WTC11 (cell line): ENCODE measurements around the gene CTNND1. TPM values are rescaled to one million over a fixed set of nuclear protein-coding genes. Genes with fewer than 3 reads are reported as not detected.

ENCODE experiments used
- ATAC-seq: fragments of 200-7000 bp; cut with Tn5 transposase; 2 replicates; pipeline ENCODE4 v1.10.0; 2021; ENCODE audit warnings: mild to moderate bottlenecking, moderate library complexity
- CTCF ChIA-PET: fragments of 300-600 bp; sonication (Branson Sonifier 250); formaldehyde crosslinking; loops from one replicate; lab custom pipeline; 2021; ENCODE audit warnings: antibody characterized with exemption; lab: Charles Lee
- POLR2A ChIA-PET: fragments of 350-600 bp; sonication (Branson Sonifier 250); formaldehyde crosslinking; loops from one replicate; lab custom pipeline; 2021; ENCODE audit warnings: antibody characterized with exemption; lab: Charles Lee
- DNase-seq: peaks from one replicate; pipeline ENCODE4 v3.0.0; 2021; ENCODE audit warnings: low spot score
- H3K27ac Mint-ChIP-seq: 2 replicates; pipeline ENCODE4 v1.8.0; 2021; ENCODE audit warnings: mixed read lengths
- H3K27me3 Mint-ChIP-seq: 2 replicates; pipeline ENCODE4 v1.8.0; 2021; ENCODE audit warnings: low read depth, mild to moderate bottlenecking, moderate library complexity, mixed read lengths
- H3K36me3 Mint-ChIP-seq: 2 replicates; pipeline ENCODE4 v1.8.0; 2021; ENCODE audit warnings: mixed read lengths
- H3K4me1 Mint-ChIP-seq: 2 replicates; pipeline ENCODE4 v1.8.0; 2022; ENCODE audit warnings: mixed read lengths
- H3K4me3 Mint-ChIP-seq: 2 replicates; pipeline ENCODE4 v1.8.0; 2021; ENCODE audit warnings: mild to moderate bottlenecking, moderate library complexity, mixed read lengths
- H3K9me3 Mint-ChIP-seq: 2 replicates; pipeline ENCODE4 v1.8.0; 2021; ENCODE audit warnings: mixed read lengths
- CBFB ChIP-seq: sonication (generic); formaldehyde crosslinking; IDR thresholded peaks from 2 replicates; pipeline ENCODE4 v1.8.1; 2022; ENCODE audit warnings: mild to moderate bottlenecking, low read depth, missing genetic modification reagents
- ELF4 ChIP-seq: sonication (generic); formaldehyde crosslinking; IDR thresholded peaks from 2 replicates; pipeline ENCODE4 v1.8.1; 2022; ENCODE audit warnings: low read depth, mild to moderate bottlenecking, moderate library complexity, missing genetic modification reagents
- EMX1 ChIP-seq: fragments of 250-450 bp; sonication (Bioruptor Pico); IDR thresholded peaks from 2 replicates; pipeline ENCODE4 v1.8.0; 2021; ENCODE audit warnings: mild to moderate bottlenecking
- FOXJ3 ChIP-seq: sonication (generic); formaldehyde crosslinking; IDR thresholded peaks from 2 replicates; pipeline ENCODE4 v1.9.0; 2021; ENCODE audit warnings: missing genetic modification reagents, mild to moderate bottlenecking, borderline replicate concordance
- FOXP1 ChIP-seq: sonication (generic); formaldehyde crosslinking; IDR thresholded peaks from 2 replicates; pipeline ENCODE4 v1.8.0; 2022; ENCODE audit warnings: missing genetic modification reagents, mild to moderate bottlenecking, moderate library complexity, borderline replicate concordance
- GABPB1 ChIP-seq: sonication (generic); formaldehyde crosslinking; IDR thresholded peaks from 2 replicates; pipeline ENCODE4 v1.8.1; 2023; ENCODE audit warnings: mild to moderate bottlenecking, missing genetic modification reagents
- GTF2I ChIP-seq: fragments of 250-450 bp; sonication (Bioruptor Pico); conservative IDR thresholded peaks from 2 replicates; pipeline ENCODE4 v1.4.0; 2021; ENCODE audit warnings: mild to moderate bottlenecking
- MXD4 ChIP-seq: fragments of 250-450 bp; sonication (Bioruptor Pico); IDR thresholded peaks from 2 replicates; pipeline ENCODE4 v1.8.0; 2021; ENCODE audit warnings: mild to moderate bottlenecking, moderate library complexity, borderline replicate concordance
- NFE2L1 ChIP-seq: sonication (generic); formaldehyde crosslinking; IDR thresholded peaks from 2 replicates; pipeline ENCODE4 v1.8.1; 2023; ENCODE audit warnings: missing genetic modification reagents
- NFYB ChIP-seq: sonication (generic); formaldehyde crosslinking; conservative IDR thresholded peaks from 2 replicates; pipeline ENCODE4 v1.8.0; 2022; ENCODE audit warnings: low read depth, missing genetic modification reagents
- RELA ChIP-seq: sonication (generic); formaldehyde crosslinking; IDR thresholded peaks from 2 replicates; pipeline ENCODE4 v1.8.1; 2022; ENCODE audit warnings: missing genetic modification reagents, mild to moderate bottlenecking, borderline replicate concordance
- SMAD4 ChIP-seq: sonication (generic); formaldehyde crosslinking; IDR thresholded peaks from 2 replicates; pipeline ENCODE4 v1.8.0; 2022; ENCODE audit warnings: mild to moderate bottlenecking, missing genetic modification reagents
- SP1 ChIP-seq: sonication (generic); formaldehyde crosslinking; conservative IDR thresholded peaks from 2 replicates; pipeline ENCODE4 v1.8.1; 2022; ENCODE audit warnings: missing genetic modification reagents
- TP53 ChIP-seq: sonication (generic); formaldehyde crosslinking; IDR thresholded peaks from 2 replicates; pipeline ENCODE4 v1.8.1; 2023; ENCODE audit warnings: mild to moderate bottlenecking, missing genetic modification reagents
- ZNF416 ChIP-seq: fragments of 250-450 bp; sonication (Bioruptor Pico); IDR thresholded peaks from 2 replicates; pipeline ENCODE4 v1.9.0; 2021; ENCODE audit warnings: mild to moderate bottlenecking, inconsistent platforms
- ZNF671 ChIP-seq: fragments of 250-450 bp; sonication (Bioruptor Pico); IDR thresholded peaks from 2 replicates; pipeline ENCODE4 v1.8.0; 2021; ENCODE audit warnings: mild to moderate bottlenecking
- total RNA-seq: library from RNA; stranded (reverse); gene quantifications from 3 replicates; pipeline ENCODE4 v1.2.3, GENCODE V29; 2021
- TF ChIP-seq, protein P1 (sequence below): sonication (generic); formaldehyde crosslinking; IDR thresholded peaks from 2 replicates; pipeline ENCODE4 v1.8.1; 2023; ENCODE audit warnings: mild to moderate bottlenecking, missing genetic modification reagents
- TF ChIP-seq, protein P2 (sequence below): sonication (generic); formaldehyde crosslinking; conservative IDR thresholded peaks from 2 replicates; pipeline ENCODE4 v1.8.1; 2023; ENCODE audit warnings: mild to moderate bottlenecking, low read depth, missing genetic modification reagents, moderate library complexity
- TF ChIP-seq, protein P3 (sequence below): sonication (generic); formaldehyde crosslinking; conservative IDR thresholded peaks from 2 replicates; pipeline ENCODE4 v1.8.1; 2022; ENCODE audit warnings: mild to moderate bottlenecking, missing genetic modification reagents
- TF ChIP-seq, protein P4 (sequence below): sonication (generic); formaldehyde crosslinking; IDR thresholded peaks from 2 replicates; pipeline ENCODE4 v1.8.0; 2022; ENCODE audit warnings: missing genetic modification reagents
- TF ChIP-seq, protein P5 (sequence below): sonication (generic); formaldehyde crosslinking; IDR thresholded peaks from 2 replicates; pipeline ENCODE4 v1.8.0; 2022; ENCODE audit warnings: mild to moderate bottlenecking, missing genetic modification reagents
- TF ChIP-seq, protein P6 (sequence below): fragments of 250-450 bp; sonication (Bioruptor Pico); IDR thresholded peaks from 2 replicates; pipeline ENCODE4 v1.8.0; 2021; ENCODE audit warnings: mild to moderate bottlenecking
- TF ChIP-seq, protein P7 (sequence below): sonication (generic); formaldehyde crosslinking; IDR thresholded peaks from 2 replicates; pipeline ENCODE4 v1.8.1; 2022; ENCODE audit warnings: mild to moderate bottlenecking, moderate library complexity, missing genetic modification reagents
- TF ChIP-seq, protein P8 (sequence below): sonication (generic); formaldehyde crosslinking; IDR thresholded peaks from 2 replicates; pipeline ENCODE4 v1.8.0; 2023; ENCODE audit warnings: missing genetic modification reagents

CTNND1 gene
- total RNA-seq, 1 experiment from 2014 or later = 165 TPM

DNA sequence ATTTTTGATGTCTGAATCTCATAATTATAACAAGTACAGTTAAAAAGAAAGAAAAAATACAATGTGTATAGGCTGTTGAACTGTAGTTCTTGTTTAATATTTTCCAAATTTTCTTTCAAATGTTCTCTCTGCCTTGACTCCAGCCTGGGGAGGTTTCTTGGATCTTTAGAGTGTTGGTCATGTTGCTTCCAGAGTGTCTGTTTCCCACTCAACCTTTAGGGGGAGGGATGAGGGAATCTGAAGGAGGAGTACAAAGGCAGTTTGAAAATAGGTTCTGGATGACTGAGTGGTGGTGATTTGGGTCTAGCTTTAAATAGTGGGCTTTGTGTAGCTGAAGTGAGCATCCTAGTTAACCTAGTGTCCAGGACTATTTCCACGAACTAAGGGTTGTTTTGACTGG is 2.0 kb downstream of the CTNND1 start:
- no peak for DNase-seq
- Mint-ChIP-seq H3K9me3 (peaks cover 5% of the 10 kb centered on the region), H3K27me3 (no peaks in the 10 kb centered on the region), H3K27ac (peak overlapping the region; percentile 90), H3K4me3 (peak overlapping the region; percentile 99), H3K4me1 (peaks cover 42% of the 10 kb centered on the region)
- POLR2A ChIA-PET = interaction anchor here (0.6 to 8.2 kb wide), 5 partner anchors 9 to 281 kb away, joined by 3 to 188 read pairs (median 11); partner anchors contain the start of gene SELENOH
- TF ChIP-seq, protein P1, sequence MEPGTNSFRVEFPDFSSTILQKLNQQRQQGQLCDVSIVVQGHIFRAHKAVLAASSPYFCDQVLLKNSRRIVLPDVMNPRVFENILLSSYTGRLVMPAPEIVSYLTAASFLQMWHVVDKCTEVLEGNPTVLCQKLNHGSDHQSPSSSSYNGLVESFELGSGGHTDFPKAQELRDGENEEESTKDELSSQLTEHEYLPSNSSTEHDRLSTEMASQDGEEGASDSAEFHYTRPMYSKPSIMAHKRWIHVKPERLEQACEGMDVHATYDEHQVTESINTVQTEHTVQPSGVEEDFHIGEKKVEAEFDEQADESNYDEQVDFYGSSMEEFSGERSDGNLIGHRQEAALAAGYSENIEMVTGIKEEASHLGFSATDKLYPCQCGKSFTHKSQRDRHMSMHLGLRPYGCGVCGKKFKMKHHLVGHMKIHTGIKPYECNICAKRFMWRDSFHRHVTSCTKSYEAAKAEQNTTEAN = no peak
- TF ChIP-seq, protein P2, sequence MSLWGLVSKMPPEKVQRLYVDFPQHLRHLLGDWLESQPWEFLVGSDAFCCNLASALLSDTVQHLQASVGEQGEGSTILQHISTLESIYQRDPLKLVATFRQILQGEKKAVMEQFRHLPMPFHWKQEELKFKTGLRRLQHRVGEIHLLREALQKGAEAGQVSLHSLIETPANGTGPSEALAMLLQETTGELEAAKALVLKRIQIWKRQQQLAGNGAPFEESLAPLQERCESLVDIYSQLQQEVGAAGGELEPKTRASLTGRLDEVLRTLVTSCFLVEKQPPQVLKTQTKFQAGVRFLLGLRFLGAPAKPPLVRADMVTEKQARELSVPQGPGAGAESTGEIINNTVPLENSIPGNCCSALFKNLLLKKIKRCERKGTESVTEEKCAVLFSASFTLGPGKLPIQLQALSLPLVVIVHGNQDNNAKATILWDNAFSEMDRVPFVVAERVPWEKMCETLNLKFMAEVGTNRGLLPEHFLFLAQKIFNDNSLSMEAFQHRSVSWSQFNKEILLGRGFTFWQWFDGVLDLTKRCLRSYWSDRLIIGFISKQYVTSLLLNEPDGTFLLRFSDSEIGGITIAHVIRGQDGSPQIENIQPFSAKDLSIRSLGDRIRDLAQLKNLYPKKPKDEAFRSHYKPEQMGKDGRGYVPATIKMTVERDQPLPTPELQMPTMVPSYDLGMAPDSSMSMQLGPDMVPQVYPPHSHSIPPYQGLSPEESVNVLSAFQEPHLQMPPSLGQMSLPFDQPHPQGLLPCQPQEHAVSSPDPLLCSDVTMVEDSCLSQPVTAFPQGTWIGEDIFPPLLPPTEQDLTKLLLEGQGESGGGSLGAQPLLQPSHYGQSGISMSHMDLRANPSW (CRISPR knock-in tag) = no peak
- no peak for TF ChIP-seq FOXP1
- TF ChIP-seq TP53 (CRISPR knock-in tag) = no peak
- TF ChIP-seq RELA (CRISPR knock-in tag) = no peak
- TF ChIP-seq NFYB (CRISPR knock-in tag) = no peak
- TF ChIP-seq NFE2L1 (CRISPR knock-in tag) = no peak
- TF ChIP-seq, protein P3, sequence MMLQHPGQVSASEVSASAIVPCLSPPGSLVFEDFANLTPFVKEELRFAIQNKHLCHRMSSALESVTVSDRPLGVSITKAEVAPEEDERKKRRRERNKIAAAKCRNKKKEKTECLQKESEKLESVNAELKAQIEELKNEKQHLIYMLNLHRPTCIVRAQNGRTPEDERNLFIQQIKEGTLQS (CRISPR knock-in tag) = no peak
- TF ChIP-seq ZNF671 = no peak
- no peak for TF ChIP-seq FOXJ3 (CRISPR knock-in tag)
- TF ChIP-seq, all 79 proteins: peak for 0
- CTCF ChIA-PET = interaction anchor here (0.5 to 8.0 kb wide), 7 partner anchors 12 to 751 kb away, joined by 3 to 110 read pairs (median 4); partner anchors contain the start of genes BTBD18 and SELENOH
- H3K36me3 Mint-ChIP-seq = peaks cover 22% of the 10 kb centered on the region
- peak; percentile 46 for ATAC-seq

DNA sequence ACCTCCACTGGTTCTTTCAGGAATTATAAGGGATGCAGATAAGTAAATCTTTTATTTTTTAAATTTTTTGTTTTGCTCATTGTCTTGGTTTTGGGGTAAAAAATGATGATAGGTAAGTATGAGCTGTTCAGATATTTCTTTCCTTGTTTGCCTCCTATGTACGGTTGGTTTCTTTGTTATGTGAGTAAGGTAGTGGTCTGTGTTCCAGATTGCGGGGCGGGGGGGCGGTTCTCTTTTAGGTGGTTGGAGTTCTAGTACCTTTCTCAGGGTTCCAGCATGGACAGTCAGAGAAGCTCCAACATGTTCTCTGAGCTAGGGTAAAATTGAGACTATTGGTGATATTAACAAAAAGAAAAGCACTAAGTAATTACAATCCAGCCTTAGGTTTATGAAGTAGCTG is 2.4 kb downstream of the CTNND1 start:
- CTCF ChIA-PET = interaction anchor here (0.5 to 8.0 kb wide), 7 partner anchors 12 to 750 kb away, joined by 3 to 110 read pairs (median 4); partner anchors contain the start of genes BTBD18 and SELENOH
- POLR2A ChIA-PET = interaction anchor here (0.5 to 8.2 kb wide), 4 partner anchors 15 to 445 kb away, joined by 3 to 188 read pairs (median 8); no protein-coding TSS in a partner anchor
- H3K9me3 Mint-ChIP-seq = peaks cover 5% of the 10 kb centered on the region

More for the DNA sequence above, 2.4 kb downstream of the CTNND1 start:
- Mint-ChIP-seq H3K27ac (peak overlapping the region; percentile 90), H3K4me3 (peak overlapping the region; percentile 99), H3K27me3 (no peaks in the 10 kb centered on the region), H3K4me1 (peaks cover 42% of the 10 kb centered on the region), H3K36me3 (peaks cover 22% of the 10 kb centered on the region)
- no peak for TF ChIP-seq SP1
- TF ChIP-seq ZNF416 (CRISPR knock-in tag) = no peak
- TF ChIP-seq, protein P4, sequence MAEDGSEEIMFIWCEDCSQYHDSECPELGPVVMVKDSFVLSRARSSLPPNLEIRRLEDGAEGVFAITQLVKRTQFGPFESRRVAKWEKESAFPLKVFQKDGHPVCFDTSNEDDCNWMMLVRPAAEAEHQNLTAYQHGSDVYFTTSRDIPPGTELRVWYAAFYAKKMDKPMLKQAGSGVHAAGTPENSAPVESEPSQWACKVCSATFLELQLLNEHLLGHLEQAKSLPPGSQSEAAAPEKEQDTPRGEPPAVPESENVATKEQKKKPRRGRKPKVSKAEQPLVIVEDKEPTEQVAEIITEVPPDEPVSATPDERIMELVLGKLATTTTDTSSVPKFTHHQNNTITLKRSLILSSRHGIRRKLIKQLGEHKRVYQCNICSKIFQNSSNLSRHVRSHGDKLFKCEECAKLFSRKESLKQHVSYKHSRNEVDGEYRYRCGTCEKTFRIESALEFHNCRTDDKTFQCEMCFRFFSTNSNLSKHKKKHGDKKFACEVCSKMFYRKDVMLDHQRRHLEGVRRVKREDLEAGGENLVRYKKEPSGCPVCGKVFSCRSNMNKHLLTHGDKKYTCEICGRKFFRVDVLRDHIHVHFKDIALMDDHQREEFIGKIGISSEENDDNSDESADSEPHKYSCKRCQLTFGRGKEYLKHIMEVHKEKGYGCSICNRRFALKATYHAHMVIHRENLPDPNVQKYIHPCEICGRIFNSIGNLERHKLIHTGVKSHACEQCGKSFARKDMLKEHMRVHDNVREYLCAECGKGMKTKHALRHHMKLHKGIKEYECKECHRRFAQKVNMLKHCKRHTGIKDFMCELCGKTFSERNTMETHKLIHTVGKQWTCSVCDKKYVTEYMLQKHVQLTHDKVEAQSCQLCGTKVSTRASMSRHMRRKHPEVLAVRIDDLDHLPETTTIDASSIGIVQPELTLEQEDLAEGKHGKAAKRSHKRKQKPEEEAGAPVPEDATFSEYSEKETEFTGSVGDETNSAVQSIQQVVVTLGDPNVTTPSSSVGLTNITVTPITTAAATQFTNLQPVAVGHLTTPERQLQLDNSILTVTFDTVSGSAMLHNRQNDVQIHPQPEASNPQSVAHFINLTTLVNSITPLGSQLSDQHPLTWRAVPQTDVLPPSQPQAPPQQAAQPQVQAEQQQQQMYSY (CRISPR knock-in tag) = no peak
- TF ChIP-seq ELF4 = no peak
- TF ChIP-seq, protein P5, sequence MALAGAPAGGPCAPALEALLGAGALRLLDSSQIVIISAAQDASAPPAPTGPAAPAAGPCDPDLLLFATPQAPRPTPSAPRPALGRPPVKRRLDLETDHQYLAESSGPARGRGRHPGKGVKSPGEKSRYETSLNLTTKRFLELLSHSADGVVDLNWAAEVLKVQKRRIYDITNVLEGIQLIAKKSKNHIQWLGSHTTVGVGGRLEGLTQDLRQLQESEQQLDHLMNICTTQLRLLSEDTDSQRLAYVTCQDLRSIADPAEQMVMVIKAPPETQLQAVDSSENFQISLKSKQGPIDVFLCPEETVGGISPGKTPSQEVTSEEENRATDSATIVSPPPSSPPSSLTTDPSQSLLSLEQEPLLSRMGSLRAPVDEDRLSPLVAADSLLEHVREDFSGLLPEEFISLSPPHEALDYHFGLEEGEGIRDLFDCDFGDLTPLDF (CRISPR knock-in tag) = no peak
- TF ChIP-seq, protein P6, sequence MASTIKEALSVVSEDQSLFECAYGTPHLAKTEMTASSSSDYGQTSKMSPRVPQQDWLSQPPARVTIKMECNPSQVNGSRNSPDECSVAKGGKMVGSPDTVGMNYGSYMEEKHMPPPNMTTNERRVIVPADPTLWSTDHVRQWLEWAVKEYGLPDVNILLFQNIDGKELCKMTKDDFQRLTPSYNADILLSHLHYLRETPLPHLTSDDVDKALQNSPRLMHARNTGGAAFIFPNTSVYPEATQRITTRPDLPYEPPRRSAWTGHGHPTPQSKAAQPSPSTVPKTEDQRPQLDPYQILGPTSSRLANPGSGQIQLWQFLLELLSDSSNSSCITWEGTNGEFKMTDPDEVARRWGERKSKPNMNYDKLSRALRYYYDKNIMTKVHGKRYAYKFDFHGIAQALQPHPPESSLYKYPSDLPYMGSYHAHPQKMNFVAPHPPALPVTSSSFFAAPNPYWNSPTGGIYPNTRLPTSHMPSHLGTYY (CRISPR knock-in tag) = no peak
- no peak for TF ChIP-seq GABPB1
- TF ChIP-seq CBFB = no peak
- TF ChIP-seq, protein P7, sequence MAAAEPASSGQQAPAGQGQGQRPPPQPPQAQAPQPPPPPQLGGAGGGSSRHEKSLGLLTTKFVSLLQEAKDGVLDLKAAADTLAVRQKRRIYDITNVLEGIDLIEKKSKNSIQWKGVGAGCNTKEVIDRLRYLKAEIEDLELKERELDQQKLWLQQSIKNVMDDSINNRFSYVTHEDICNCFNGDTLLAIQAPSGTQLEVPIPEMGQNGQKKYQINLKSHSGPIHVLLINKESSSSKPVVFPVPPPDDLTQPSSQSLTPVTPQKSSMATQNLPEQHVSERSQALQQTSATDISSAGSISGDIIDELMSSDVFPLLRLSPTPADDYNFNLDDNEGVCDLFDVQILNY (CRISPR knock-in tag) = no peak
- no peak for TF ChIP-seq MXD4 (CRISPR knock-in tag)
- no peak for TF ChIP-seq SMAD4 (CRISPR knock-in tag)
- TF ChIP-seq GTF2I = no peak
- no peak for TF ChIP-seq NFE2L1 (CRISPR knock-in tag)
- no peak for TF ChIP-seq EMX1
- TF ChIP-seq, protein P8, sequence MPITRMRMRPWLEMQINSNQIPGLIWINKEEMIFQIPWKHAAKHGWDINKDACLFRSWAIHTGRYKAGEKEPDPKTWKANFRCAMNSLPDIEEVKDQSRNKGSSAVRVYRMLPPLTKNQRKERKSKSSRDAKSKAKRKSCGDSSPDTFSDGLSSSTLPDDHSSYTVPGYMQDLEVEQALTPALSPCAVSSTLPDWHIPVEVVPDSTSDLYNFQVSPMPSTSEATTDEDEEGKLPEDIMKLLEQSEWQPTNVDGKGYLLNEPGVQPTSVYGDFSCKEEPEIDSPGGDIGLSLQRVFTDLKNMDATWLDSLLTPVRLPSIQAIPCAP = no peak
- no peak for ATAC-seq
- DNase-seq = no peak
